GM10266 (cell line): Measurements from ENCODE around the gene ZNF423.

Experiments
- DNase-seq: peaks from one replicate; pipeline ENCODE4 v3.0.0; 2012; ENCODE audit errors: extremely low spot score
- TF ChIP-seq, protein P1 (sequence below): IDR thresholded peaks from 2 replicates; pipeline ENCODE4 v1.5.1; 2012; ENCODE audit warnings: mild to moderate bottlenecking, low read depth; ENCODE audit not compliant: control insufficient read depth, insufficient read depth; ENCODE audit errors: missing control alignments

ZNF423 gene

GRCh38 chr16:49830873-49831272, 25.0 kb downstream of the ZNF423 start:
- DNase-seq = no peak
- TF ChIP-seq, protein P1, sequence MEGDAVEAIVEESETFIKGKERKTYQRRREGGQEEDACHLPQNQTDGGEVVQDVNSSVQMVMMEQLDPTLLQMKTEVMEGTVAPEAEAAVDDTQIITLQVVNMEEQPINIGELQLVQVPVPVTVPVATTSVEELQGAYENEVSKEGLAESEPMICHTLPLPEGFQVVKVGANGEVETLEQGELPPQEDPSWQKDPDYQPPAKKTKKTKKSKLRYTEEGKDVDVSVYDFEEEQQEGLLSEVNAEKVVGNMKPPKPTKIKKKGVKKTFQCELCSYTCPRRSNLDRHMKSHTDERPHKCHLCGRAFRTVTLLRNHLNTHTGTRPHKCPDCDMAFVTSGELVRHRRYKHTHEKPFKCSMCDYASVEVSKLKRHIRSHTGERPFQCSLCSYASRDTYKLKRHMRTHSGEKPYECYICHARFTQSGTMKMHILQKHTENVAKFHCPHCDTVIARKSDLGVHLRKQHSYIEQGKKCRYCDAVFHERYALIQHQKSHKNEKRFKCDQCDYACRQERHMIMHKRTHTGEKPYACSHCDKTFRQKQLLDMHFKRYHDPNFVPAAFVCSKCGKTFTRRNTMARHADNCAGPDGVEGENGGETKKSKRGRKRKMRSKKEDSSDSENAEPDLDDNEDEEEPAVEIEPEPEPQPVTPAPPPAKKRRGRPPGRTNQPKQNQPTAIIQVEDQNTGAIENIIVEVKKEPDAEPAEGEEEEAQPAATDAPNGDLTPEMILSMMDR = no peak

DNA sequence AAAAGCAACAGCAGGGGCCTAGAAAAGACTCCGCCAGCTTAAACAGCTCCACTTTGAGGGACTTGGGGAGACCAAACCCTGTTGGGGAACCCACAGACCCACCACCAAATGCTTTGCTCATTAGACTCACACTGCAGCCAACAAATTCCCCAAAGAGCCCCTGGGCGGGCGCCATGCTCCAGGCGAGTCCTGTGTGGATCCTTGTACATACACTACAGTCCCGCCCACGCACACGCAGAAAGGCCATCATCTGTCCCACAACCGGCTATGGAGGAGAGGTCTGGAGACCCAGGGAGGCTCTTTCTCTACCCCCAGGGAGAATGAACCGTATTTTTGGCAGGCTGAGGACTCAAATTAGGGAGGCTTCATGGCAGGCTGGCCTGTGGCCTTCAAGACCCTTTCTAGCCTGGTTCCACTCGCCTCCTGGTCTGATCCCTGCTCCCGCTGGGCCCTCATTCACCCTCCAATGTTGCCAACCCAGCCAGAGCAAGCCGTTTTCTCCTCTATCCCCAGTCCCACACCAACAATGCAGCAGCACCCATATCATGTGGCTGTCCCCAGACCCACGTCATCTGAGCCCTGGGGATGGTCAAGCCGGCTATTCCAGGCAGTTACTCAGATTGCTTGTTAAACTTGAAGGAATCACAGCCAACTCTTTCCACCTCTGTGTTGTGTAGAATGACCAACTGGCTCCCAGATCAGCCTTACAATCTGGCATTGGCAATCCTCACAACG, 27.2 kb downstream of the ZNF423 start:
- TF ChIP-seq, protein P1 = no peak

GRCh38 chr16:49827805-49828438, 28.0 kb downstream of the ZNF423 start:
- DNase-seq = no peak
- TF ChIP-seq, protein P1 = no peak

More for the DNA sequence above, 27.2 kb downstream of the ZNF423 start:
- DNase-seq = no peak

DNA sequence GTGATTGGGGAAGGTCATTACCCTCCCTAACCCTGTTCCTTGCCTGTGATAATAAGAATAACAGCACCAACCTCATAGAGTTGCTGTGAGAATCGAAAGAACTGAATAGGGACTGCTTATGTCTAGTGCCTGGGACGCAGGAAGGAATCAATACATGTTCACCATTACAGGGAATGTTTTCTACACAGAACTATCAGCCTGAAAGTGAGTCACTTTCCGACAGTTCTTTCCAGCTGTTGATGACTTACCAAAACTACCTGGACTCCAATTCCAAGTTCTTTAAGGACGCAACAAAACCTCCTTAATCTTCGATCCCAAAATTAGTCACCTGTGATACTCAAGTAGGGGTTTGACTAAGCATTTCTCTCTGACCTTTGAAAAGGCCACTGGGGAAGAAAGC, 29.4 kb downstream of the ZNF423 start:
- TF ChIP-seq, protein P1 = no peak

DNA sequence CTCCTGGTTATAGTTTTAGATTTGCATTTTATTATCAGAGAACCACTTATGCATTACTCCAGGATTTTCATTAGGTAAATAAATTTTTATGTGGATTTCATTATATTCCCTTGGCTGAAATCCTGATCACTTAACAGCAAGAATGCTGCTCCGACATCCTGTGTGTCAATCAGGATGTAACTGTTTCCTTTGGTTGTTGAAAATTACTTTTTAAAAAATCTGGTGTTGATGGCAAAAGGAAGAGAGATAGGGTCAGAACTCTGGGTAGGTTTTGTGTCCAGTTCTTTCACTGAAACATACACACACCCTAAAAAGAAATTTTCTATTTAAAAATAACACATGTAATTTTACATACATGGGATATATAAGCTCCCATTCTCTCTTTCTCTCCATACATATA, 30.9 kb downstream of the ZNF423 start:
- TF ChIP-seq, protein P1 = no peak
- no peak for DNase-seq

More for the DNA sequence above, 29.4 kb downstream of the ZNF423 start:
- DNase-seq = no peak

- DNase-seq = no peak
- TF ChIP-seq, protein P1 = no peak
These were observed 31.3 kb downstream of the ZNF423 start for GRCh38 chr16:49824593-49824992.

DNA sequence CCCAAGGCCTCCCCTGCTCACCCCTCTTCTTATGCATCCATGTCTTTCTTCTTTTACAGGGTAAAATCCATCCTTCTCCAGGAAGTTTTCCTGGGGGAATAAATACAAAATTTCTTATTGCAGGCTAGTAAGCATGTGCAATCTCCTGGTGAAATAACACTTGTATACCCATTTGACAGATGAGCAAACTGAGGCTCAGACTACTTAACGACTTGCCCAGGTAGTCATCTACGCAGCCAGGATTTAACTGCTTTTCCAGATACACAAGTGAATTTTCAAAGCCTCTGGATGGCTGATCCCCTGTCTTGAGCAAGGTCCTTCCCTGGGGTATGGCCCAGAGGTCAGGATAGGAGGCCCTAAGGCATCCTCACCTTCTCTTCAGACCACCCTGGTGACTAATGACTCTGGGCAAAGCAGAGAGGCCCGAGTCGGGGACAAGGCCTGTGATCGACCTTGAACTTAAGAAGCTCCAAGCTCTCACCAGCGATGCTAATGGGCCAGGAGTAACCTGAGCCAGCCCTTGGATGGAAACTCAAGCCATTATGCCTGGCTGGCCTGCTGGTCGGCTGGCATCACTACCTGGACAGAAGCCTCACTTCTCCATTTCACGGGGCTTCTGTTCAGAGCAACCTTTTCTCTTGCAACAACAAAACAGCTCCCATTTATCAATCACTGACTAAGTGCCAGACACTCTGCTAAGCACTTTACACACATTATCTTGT, 33.1 kb downstream of the ZNF423 start:
- no peak for DNase-seq

More for the DNA sequence above, 33.1 kb downstream of the ZNF423 start:
- TF ChIP-seq, protein P1 = no peak
